ELR (cell line): ENCODE measurements around the gene TMUB2.
"Not testable (repeated sequence)": the region's sequence is repeated elsewhere in the genome, so short reads cannot be mapped to it uniquely, and the experiment has no call there.

Source experiments
- DNase-seq: peaks from one replicate; pipeline ENCODE4 v3.0.0-alpha.2; 2015; ENCODE audit warnings: low read depth

The TMUB2 gene

DNA sequence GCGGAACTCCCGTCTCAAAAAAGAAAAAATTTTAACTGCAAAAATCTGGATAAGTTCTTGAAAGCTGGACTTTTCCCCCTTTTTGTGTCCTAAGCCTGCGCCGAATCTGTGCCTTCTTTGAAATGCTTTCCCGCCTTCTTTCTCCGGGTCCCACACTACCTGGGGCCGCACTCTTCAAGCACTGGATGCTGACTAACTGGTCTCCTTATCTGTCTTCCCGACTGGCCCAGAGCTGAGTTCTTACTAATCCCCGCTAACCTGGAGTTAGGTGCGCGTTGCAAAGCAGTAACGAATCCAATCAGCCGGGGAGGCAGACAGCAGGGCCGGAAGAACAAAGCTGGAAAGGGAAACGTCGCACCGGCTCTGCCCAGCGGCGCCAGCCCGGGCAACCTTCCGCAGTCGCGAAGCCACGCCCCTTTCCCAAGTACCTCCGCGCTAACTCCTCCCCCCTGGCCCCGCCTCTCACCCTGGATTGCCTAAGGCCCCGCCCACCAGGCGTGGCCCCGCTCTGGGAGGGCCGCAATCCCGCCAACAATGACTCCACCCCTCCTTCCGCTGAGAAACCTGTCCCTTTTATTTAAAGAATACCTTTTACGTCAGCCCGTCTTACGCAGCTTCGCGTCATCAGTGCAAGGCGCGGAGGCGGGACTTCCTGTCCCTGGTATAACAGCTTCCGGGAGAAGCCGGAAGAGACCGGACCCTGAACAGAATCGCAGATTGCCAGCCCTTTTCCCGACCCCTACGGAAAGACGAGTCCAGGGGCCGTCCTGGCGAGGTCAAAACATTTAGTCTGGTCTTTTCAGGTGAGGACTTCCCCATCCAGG lies at the start of gene TMUB2:
TMUB2 (plus strand) TSS at position 666 of the 824 bp plus-strand sequence. CDS start 737 bp downstream, outside the sequence.
- peak; percentile 100 for DNase-seq

- DNase-seq = peak; percentile 100
Measured at GRCh38 chr17:44137891-44138709, 48.7 kb upstream of the TMUB2 start.

DNA sequence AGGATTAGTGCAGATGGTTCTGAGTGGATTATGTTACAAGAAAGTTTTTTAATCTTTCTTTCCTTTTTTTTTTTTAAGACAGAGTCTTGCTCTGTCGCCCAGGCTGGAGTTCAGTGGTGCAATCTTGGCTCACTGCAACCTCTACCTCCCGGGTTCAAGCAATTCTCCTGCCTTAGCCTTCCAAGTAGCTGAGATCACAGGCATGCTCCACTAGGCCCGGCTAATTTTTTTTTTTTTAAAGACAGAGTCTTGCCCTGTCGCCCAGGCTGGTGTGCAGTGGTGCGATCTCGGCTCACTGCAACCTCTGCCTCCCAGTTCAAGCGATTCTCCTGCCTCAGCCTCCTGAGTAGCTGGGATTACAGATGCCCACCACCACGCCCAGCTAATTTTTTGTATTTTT lies 42.9 kb upstream of the TMUB2 start:
- not testable (repeated sequence) for DNase-seq

DNA sequence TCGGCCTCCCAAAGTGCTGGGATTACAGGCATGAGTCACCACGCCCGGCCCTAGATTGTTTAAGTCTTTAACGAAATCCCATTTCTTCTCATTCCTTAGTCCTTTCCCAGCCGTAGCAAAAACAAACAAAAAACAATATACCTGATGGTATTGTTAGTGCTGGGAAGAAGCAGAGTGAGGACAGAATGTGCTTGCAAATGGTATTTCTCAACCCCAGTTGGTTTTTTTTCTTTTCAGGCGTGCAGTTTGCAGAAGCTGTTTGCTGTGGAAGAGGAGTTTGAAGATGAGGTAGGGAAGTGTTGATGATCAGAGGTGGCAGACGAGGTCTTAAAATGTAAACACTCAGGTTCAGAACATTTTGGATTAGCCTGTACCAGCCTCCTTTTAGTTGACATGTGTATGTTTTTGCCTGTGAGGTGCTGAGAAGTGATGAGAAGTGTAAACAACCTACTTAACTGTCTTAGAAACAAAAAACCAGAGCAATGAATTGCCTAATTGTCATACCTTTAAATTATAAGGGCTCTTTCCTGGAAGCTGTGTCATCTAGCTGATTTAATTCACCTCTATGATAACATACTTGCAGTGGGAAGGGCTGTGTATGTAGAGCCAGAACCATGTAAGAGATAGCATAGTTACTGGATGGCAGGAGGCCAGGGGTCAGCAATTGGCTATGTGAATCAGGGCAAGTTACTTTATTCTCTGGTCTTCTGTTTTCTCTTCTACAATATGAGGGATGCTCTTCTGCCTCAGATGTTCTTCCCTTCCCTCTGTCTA lies 41.6 kb upstream of the TMUB2 start:
- DNase-seq = no peak

- DNase-seq = no peak
Measured at GRCh38 chr17:44146375-44147346, 40.1 kb upstream of the TMUB2 start.

DNA sequence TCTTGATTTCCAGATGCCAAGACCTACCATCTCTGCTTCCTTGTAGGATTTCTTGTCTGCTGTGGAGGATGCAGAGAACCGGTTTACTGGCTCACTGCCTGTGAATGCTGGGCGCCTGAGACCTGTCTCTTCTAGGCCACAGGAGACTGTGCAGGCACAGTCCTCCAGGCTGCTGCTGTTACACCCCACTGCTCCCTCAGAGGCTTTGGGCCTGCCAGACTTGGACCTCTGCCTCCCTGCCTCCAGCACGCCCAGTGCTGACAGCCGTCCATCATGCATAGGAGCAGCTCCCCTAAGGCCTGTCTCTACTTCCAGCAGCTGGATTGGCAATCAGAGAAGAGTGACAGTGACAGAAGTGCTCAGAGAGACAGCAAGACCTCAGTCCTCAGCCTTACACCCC lies 39.0 kb upstream of the TMUB2 start:
- no peak for DNase-seq

GRCh38 chr17:44149066-44149465 lies 37.7 kb upstream of the TMUB2 start:
- DNase-seq = not testable (repeated sequence)

DNA sequence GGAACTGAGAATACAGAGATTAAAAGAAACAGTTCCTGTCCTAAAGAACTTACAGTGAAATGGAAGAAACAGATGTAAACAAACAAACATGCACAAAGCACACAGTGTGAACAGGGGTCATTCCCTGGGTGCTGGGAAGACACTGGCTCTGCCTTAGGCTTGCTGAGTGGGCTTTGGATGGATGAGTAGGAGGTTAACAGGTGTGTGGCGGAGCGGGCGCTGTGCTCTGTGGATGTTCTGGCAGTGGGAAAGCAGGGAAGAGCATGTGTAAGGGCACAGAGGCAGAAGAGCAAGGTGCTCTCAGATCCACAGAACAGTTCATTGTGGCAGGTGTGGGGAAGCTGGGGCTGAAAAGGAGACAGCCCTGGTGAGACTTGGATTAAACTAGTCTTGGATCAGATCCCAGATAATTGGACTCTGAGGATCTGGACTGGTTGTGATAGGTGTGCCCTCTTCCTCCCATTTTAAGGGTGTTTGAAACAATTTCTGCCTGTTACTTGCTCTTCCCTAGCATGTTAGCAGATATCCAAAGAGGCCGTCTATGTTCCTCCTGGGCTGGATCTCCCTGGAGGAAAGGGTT lies 36.9 kb upstream of the TMUB2 start:
- DNase-seq = no peak

- no peak for DNase-seq
Measured at GRCh38 chr17:44152875-44153274, 33.9 kb upstream of the TMUB2 start.

- DNase-seq = no peak
Measured at GRCh38 chr17:44155488-44155887, 31.3 kb upstream of the TMUB2 start.

- DNase-seq = peak; percentile 64
Measured at GRCh38 chr17:44159519-44160210, 27.1 kb upstream of the TMUB2 start.

GRCh38 chr17:44164476-44164875 lies 22.3 kb upstream of the TMUB2 start:
- no peak for DNase-seq

GRCh38 chr17:44167181-44167861 lies 19.5 kb upstream of the TMUB2 start:
- no peak for DNase-seq

- no peak for DNase-seq
Measured at GRCh38 chr17:44170135-44170498, 16.7 kb upstream of the TMUB2 start.

- DNase-seq = no peak
Measured at GRCh38 chr17:44170499-44171201, 16.1 kb upstream of the TMUB2 start, which contains the start of gene ASB16. TSS of gene ASB16 (plus strand) at chr17:44170704. CDS start at chr17:44170790, 86 bp downstream.

- DNase-seq = no peak
Measured at GRCh38 chr17:44171931-44172455, 14.8 kb upstream of the TMUB2 start.

DNA sequence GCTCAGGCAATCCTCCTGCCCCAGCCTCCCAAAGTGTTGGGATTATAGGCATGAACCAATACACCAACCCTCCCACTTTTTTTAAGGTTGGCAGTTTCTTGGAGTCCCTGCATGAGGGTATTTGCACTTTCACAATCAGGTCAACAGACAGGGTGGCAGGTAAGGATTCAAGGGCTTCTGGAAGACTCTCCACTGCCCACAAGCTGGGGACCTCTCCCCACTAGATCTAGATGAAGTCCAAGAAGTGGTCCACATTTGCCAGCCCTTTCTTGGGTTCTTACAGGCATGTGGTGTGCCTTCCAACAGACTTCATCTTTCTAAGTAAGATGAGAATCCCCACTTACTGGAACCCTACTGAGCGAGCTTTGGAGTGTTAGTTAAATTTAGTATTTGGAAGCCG lies 12.3 kb upstream of the TMUB2 start:
- DNase-seq = no peak

GRCh38 chr17:44176257-44176656 lies 10.5 kb upstream of the TMUB2 start:
- DNase-seq = no peak
